Activated CD4-positive, alpha-beta T cell treated with anti-CD3 and anti-CD28 coated beads for 24 hours (primary cell): Measurements from ENCODE around the gene EIF4E1B.

Experiments
- DNase-seq, 2 donors: peaks; one replicate each; pipeline ENCODE4 v3.0.0-alpha.2; 2020; ENCODE audit warnings: low read depth in 2 of 2

The EIF4E1B gene

DNA sequence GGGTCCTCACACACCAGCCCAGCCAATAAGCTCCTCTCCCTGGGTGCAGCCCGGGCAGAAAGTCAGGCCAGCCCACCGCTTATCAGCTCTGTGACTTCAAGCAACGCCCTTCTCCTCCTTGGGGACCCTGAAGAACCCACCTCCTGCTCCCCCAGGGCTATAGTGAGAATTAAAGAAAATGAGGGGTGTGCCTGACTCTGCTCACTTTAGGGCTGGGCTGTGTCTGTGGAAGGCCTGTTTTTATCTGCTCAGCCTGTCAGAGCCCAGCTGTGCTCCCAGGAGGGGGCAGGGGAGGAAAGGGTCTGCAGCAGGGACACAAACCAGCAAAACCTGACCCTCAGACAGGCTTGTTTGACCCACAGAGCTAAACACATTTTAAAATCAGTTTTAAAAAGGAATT, 24.4 kb upstream of the EIF4E1B start:
- DNase-seq, result no peak

DNA sequence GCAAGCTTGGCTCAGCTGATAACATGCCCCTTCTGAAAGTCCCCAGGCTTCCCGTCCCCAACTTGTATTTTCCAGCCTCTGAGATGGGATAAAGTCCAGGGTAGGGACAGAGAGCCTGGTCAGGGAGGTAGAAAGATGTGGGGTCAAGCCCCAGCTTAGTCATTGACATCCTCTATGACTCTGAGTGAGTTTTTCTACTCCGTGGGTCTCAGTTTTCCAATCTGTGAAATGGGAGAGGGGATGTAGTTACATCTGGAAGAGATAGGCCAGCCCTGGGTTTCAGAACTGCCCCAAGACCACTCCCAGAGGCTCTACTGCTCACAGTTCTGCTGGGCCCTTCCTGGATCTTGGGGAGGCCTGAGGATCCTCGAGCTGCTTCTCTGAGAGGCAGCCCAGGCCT, 23.6 kb upstream of the EIF4E1B start:
- DNase-seq, result no peak

DNA sequence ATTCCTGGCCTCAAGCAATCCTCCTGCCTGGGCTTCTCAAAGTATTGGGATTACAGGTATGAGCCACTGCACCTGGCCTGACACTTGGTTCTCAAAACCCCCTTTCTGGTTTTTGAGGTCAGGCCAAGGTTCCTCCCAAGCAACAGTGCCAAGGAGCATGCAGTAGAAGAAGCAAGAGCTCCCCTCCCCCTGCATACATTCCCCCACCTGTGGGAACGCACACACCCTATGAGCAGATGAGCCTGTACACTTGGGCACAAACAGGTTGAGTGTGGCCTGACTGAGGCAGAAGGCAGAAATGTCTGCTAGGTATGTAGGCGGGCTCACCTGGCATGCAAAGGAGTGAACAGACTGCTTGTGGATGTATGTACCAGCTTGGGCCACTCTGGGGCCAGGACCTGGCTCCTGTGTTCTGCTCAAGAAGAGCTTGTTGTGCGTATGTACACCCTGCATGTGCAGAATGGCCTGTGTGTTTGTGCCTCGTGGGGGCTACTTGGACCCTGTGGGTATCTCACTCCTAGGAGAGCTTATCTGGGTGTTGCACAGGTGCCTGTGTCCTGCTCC, 22.3 kb upstream of the EIF4E1B start:
- no peak for DNase-seq

DNA sequence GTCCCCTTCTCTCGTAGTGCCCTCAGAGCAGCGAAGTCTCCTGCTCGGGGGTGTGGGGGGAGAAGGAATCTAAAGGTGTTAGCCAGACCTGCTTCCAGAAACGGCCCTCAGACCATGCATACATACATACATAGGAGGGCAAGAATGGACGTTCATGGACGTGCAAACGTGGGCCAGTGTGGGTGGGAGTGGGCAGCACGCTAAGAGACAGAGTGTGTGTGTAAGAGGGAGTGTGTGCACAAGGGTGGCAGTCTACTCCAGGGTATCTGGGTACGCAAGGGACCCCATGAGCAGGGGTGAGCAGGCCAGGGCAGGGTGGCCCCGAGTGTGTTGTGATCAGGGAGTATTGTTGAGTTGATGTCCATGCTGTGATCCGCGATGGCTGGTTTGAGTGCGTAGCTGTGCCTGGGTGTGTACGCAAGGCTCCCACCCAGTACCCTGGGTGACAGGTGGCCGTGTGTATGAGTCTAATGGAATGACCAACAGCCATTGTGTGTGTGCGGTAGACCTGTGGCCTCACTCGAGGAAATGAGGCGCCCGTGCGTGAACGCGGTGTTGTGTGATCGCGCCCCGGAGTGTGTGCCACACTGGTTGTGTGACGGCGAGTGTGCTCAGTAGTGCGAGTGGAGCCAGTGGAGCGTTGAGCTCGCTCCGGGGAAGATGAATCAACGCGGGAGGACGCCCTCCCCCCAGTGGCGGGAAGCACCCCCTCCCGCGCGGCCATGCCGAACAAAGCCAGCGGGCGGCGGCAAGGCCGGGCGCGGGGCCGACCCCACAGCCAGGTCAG, 21.3 kb upstream of the EIF4E1B start:
- no peak for DNase-seq

DNA sequence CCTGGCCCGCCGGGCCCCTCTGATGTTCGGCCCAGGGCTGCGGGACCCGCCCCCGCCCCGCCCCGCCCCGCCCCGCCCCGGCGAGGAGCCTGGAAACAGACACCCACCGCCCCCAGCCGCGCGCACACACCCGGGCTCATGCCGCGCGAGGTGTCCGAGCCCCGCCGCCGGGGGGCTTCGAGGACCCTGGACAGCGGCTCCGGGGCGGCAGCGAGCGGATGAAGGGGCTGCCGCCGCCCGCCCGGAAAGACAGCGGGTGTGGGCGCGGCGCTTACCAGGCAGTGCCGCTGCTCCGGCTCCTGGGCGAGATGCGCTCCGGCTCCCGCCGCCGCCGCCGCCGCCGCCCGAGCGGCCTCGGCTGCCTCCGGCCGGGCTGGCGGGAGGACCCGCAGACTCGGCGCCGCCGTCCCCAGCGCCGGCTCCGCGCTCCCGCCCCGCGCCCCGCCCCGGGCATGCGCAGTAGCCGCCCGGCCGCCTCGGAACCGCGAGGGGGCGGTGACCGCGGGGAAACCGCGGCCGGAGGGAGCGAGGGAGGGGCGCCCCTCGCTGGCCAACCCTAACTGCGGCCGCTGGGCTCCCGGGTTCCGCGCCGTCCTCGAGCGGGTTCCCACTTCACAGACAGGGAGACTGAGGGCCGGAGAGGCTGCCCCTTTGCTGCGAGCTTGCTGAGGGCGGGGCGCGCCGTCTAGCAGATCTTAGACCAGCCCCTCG, 20.6 kb upstream of the EIF4E1B start, which contains the start of gene GPRIN1:
Gene GPRIN1, minus strand, starts transcription at position 433 of the 711 bp plus-strand sequence. CDS start 10,322 bp downstream, outside the sequence.
- DNase-seq, result peak; percentile 39 to 45

DNA sequence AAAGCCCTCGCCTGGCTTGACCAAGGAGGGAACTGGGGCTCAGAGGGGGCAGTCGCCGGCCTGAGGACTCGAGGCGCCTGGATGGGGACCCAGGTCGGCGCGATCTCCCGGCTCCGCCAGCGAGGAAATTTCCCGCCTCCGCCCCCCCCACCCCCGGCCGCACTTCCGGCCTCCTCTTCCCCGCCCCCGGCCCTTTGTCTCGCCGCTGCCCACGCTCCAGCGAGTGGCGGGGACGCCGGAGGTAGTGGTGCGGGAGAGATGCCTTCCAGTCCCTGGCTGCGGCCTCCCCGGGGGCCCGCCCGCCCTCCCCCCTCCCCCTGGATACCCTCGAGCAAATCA, 20.1 kb upstream of the EIF4E1B start:
- DNase-seq, result no peak

DNA sequence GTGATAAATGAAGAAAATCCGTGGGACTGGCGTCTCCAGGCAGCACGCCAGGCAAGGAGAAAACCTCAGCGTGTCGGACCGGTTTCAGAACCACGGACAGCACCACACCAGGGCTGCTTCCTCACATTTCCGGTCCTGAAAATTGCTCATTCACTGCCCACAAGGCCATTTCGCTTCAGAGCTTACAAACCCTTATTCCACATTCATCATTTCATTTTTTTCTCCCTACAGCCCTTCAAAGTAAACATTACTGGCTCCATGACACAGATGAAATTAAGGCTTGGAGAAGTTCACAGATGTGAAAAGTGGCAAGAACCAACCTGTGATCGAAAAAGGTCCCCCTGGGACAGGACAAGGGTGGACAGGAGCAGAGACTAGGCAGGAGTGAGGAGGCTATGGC, 19.0 kb upstream of the EIF4E1B start:
- peak in 1 of 2 donors; percentile 43 for DNase-seq

DNA sequence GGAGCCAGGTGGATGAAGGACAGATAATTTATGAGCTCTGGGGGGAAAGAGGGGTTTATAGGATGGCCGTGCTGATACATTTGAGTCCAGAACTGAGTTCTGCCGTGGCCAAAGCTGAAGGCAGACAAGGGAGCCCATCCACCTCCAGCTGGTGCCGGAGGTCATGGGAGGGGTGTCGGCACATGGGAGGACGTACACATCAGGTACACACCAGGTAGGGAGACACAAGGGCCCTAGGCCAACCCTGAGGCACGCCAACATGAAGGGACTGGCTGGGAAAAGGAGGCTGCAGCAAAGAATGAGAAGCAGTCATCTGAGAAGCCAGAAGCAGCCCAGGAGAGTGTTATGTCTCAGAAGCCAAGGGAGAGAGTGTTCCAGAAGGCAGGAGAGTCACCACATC, 18.5 kb upstream of the EIF4E1B start:
- DNase-seq, result no peak

DNA sequence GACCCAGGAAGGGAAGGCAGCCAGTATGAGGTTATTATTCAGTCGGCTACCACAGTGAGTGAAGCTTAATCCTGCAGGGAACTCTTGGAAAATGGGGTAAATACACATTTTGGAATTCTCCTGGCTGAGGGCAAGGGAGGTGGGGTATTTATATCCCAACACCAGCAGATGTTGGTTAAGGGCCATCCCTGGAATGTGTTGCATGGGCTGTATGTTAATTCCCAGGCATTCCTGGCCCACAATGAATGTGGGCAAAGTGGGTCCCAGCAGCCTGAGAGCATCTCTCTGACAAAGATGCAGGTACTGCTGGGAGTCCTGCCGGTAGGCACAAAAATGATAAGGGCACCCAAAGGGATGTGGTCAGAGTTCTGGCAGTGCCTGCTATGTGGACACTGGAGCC, 17.6 kb upstream of the EIF4E1B start:
- no peak for DNase-seq

DNA sequence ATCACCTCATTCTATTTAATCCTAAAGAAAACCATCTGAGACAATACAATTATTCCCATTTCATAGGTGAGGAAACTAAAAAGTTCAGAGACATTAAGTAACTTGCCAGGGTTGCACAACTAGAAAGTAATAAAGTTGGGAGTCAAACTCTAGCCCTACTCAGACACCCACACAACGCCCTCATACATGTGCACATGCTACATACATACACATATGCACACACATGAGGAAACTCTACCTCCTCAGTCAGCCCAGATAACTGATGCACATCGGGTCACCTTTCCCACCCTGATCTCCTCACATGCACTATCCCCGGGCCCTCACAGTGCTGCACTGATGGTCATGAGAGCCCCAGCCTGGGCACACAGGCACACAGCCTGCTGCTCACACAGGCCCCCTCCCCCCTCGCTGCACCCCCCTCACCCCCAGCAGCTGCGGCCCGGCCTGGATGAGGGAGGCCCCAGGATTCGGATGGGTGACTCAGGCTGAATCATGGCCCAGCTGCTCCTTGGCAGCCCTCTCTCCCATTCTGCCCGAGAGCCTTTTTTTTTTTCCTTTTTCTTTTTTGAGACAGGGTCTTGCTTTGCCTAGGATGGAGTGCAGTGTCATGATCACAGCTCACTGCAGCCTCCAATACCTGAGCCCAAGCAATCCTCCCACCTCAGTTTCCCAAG, 15.5 kb upstream of the EIF4E1B start:
- no peak for DNase-seq

DNA sequence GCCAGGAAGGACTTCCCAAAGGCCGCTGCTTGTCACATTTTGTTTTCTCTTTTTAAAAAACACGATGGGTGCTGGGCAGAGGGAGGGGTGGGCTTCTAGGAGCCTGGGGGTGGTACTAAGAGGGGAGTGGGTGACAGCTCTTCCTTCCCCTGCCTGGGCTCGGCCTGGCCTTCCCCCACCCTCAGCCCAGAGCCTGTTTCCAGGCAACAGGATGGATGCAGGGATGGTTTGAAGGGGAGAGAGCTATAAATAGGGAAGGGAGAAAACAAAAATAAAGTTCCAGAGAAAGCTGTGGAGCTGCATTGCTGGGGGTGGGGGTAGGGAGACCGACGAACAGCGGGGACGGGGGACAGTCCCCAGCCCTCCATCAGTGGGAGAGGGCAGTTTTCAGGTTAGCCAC, 14.0 kb upstream of the EIF4E1B start:
- no peak for DNase-seq

DNA sequence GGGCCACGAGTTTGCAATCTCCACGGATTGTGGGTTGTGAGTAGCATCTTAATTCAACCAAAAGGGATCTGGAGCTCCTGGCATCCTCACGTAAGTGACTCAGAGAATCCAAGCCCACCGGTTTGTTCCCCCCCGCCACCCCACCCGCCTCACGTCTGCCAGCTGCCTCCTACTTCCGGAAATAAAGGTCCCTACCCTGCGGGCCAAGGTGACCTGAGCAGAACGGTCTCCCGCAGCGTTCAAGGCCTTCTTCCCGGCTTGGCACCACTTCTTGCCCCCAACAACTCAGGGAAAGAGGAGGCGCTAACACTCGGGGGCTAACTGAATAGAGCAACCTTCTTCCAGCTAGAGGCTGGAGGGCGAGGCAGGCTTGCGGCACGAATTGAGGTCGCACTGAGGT, 11.7 kb upstream of the EIF4E1B start:
- no peak for DNase-seq

DNA sequence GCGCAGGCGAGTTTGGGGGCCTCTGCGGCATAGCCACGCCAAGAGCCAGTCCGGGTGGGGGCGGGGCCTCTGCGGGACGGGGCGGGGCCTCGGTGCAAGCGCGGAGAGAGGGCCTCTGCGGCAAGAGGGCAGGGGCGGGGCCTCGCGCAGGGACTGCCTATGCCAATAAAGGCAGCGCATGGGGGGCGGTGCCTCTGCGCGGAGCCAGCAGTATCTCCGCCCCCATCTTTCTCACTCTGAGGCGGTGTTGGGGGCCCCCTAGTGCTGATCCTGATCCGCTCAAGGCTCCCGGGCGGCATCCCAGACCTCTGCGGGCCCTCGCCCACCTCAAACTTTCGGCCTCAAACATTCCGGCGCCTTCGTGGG, 11.3 kb upstream of the EIF4E1B start:
- DNase-seq, result peak; percentile 61 to 76

DNA sequence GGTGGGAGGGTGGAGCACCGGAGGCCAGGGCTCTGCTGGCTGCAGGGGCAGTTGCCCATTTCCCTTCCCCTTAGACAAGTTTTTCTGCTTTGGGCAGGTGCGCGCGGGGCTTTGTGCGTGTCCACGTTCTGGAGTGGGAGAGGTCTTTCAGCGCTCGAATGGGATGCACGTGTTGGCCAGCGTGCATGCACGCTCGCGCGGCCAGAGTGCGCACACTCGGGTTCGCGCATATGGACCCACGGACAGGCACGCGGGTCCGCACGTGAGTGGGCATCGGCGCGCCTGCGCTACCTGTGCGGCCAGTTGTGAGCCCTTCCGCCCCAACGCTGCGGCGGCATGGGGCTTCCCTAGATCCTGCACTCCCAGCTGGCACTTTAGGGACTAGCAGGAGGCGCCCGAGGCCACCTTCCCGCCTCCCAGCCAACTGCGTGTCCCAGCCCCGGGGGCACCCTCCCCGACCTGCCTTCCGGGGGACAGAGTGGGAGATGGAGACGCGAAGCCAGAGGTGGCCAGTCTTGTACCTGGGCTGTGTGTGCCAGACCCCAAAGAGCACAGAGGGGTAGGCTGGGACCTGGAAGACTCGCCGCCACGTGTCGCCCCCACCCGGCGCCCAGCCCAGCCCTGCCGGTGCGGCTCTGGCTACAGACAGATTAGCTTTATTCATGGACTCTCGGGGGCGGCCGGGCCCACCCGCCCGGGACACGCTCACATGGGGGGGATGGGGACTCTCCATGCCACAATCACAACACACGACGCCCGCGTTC, 10.7 kb upstream of the EIF4E1B start:
- no peak for DNase-seq

DNA sequence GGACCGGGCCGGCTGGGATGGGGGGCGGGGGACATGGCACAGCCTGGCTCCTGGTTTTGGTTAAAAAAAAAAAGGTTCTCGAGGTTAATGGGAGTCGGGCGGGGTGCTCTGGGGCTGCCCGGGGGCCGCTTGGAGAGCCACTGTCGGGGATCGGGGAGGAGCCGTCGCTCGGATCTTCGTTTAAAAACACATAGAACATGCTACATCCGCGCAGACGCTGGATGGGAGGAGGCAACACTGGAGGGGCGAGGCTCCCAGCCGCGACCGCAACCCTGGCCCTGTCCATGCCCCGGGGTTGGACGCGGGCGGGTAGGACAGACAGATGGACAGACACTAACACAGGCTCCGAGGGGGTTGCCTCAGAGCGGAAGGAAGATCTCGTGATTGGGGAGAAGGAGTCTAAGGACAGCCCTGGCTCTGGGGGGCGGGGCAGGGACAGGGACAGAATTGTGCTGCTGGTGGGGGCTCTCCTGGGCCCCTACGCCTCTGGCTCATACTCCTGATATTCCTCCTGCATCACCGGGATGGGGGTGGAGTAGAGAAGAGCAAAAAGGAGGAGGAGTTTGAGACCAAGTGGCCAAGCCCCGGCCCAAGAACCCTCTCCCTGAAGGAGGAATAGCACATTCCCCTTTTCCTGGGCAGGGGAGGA, 10.0 kb upstream of the EIF4E1B start:
- DNase-seq, result no peak

DNA sequence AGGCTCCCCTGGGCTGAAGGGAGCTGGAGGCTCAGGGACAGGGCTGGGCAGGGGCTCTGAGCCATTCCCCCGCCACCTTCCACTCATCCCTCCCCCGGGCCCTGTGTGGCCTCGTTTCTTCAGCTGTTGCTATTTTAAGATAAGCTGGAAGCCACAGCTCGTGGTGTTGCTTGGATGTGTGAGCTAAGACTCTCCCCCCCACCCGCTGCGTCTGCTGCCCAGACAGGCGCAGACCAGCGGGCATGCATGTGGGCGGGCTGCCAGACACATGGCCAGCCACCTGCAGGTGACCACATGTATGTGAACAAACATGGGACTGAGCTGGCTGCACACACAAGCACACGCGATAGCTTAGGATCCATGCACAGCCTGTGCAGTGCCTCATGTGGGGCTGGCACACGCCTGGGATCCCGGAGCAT, 8.8 kb upstream of the EIF4E1B start:
- DNase-seq, result no peak

DNA sequence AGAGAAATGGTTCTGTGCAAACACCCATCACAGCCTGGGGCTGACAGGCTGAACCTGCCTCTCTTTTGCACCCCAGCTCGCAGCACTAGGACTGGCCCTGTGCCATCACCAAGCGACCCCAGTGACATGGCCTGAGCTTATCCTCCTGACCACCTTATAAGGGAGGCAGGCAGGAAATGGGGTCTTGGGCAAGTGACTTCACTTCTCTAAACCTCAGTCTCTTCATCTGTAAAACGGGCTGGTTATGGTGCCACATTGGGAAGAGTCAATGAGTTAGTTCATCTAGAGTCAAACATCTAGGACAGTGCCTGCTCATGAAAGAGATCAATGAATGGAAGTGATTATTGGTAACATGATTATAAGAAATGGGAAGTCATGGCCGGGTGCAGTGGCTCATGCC, 6.3 kb upstream of the EIF4E1B start:
- no peak for DNase-seq

DNA sequence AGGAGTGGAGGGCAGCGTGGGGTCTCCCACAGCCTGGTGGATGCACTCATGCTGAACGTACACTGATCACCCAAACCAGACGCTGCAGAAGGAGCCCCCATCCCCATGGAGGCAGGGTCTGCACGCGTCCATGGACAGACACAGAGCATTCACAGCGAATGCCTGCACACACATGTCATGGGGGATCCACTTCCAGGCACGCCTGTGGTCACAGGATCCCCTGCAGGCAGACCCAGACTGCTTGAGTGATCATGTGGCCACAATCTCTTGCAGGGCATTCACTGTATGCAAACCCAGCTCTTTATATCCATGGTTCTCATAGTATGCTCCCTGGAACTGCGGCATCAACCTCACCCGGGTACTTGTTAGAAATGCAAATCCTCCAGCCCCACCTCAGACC, 5.5 kb upstream of the EIF4E1B start:
- DNase-seq, result no peak

DNA sequence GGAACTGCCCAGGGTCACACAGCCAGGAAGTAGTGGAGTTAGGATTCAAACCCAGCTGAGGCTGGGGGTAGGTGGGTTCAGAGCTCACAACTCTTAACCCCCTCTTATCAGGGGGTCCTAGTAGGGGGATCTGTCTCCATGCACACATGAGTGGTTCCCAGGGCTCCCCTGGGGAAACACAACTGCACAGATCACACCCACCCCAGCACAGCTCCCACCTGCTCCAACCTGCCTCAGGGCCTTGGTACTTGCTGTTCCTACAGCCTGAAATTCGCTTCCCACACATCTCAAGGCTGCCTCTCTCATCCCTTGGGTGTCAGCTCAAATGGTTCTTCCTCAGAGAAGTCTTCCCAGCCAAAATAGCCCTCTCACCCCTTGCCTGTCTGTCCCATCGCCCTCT, 5.0 kb upstream of the EIF4E1B start:
- DNase-seq, result no peak

DNA sequence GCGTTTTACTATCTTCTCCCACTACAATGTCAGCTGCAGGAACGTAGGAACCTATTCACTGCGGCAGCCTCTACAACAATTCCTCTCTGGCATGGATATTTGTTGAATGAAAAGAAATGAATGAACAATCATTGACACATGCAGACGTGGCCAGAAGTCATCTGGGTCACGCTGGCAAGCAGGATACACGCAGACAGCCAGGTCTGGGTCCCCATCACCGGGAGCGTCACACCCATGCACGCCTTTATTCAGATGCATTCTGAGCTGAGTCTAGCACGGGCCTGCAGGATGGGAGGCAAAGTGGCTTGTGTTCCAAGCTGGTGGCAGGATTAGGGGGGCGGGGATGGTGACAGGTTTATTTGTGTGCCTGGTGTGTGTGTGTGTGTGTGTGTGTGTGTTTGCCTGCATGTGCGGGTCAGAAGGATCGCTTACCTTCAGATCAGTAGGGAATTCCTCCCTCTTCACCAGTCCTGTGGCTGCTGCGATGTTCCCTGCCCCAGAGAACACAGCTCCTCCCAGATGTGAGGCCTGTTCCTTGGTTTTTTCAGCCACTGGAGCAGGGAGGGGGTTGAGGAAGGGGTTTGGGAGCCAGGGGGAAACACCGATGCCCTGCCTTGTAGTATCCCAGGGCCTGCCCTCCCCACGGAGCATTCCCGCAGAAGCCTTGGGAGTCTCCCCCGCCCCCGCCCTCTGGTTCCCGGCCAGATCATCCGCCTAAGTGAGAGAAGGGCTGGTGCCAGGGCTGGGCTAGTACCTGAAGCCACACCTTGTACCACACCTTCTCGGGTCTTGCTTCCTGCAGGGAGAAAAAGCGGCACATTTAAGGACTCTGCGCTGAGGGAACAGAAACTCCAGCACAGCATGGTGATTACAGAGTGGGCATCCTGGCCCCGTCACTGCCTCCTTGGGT, 4.3 kb upstream of the EIF4E1B start:
- DNase-seq, result no peak
